Measurements from ENCODE around the gene ATRAID. TPM values are rescaled to one million over a fixed set of nuclear protein-coding genes. Genes with fewer than 3 reads are reported as not detected.
A peak's percentile ranks its signal among the peaks of the same experiment; 100 is the strongest.
"Not testable (repeated sequence)": the region's sequence is repeated elsewhere in the genome, so short reads cannot be mapped to it uniquely, and the experiment has no call there.

Gene ATRAID
- total RNA-seq (2014; rRNA removed; shearing (Covaris generic)) = 294 and 342 TPM in 2 replicates

DNA sequence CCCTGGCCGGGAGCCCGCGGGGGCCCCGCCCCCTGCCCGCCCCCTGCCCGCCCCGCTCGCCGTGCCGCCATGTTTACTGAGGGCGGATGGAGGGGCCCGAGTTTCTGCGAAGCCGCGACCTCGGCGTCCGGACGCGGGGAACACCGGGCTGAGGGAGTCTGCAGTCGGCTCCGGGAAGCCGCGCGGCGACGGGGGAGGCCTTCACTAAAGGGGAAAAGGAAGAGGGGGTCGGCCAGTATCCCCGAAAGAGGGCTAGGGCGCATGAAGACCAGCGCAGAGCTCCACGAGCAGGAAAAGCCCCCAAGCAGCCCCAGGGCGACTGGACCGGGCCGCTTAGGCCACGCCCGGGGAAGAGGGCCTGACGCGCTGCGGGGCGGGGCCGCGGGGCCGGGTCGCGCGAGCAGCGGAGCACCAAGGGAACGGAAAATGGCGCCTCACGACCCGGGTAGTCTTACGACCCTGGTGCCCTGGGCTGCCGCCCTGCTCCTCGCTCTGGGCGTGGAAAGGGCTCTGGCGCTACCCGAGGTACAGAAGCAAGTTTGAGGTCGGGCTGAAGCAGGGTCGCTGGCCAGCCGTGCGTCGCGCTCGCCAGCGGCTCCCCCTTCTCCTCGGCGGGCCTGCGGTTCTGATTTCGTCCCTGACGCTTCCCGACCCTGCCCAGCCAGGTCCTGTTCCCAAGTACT lies at the start of gene ATRAID, which contains the start of gene SLC5A6:
TSS of gene ATRAID (plus strand) at position 99 of the 683 bp plus-strand sequence. CDS start at position 427, 328 bp downstream.
TSS of gene SLC5A6 (minus strand) at position 326 of the 683 bp plus-strand sequence. CDS start 4,618 bp downstream, outside the sequence.
- peak; percentile 87 for DNase-seq (ENCODE audit: low read depth)

- DNase-seq (ENCODE audit: low read depth) = peak; percentile 37
Measured at GRCh38 chr2:27162151-27163121, 49.4 kb upstream of the ATRAID start.

- no peak for DNase-seq (ENCODE audit: low read depth)
Measured at GRCh38 chr2:27164960-27165763, 46.7 kb upstream of the ATRAID start.

GRCh38 chr2:27170581-27171337 lies 41.1 kb upstream of the ATRAID start:
- DNase-seq (ENCODE audit: low read depth) = no peak

DNA sequence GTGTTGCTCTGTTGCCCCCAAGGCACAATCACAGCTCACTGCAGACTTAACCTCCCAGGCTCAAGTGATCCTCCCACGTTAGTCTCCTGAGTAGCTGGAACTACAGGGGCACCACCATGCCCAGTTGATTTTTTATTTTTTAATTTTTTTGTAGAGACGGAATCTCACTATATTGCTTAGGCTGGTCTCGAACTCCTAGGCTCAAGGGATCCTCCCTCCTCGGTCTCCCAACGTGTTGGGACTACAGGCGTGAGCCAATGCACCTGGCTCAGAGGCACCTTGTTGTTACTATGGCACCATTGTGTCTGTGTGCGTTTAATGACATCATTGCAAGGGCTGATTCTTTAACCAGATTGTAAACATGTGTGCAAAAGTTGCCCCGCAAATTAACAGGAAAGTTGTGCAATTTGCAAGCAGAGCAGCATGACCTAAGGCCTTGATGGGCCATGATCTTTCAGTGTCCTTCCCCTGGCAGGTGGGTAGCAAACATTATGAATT lies 40.4 kb upstream of the ATRAID start:
- DNase-seq (ENCODE audit: low read depth) = no peak

DNA sequence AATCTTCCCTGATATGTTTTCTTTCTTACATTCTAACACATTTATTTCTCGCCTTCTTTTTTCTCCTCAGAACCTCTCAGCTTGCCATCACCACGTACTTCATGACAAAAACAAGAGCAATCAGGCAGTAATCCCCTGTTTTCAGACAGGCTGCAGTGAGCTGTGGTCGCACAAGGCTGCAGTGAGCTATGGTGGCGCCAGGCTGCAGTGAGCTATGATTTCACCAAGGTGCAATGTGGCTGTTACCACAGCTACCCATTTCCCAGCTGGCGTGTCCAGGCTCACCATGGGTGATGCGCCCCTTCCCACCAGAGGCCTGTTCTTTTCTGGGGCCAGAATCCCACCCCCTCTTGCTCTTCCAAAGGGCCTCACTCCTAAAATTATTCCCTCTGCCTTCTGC lies 37.2 kb upstream of the ATRAID start:
- DNase-seq (ENCODE audit: low read depth) = no peak

GRCh38 chr2:27175330-27175729 lies 36.5 kb upstream of the ATRAID start:
- DNase-seq (ENCODE audit: low read depth) = no peak

DNA sequence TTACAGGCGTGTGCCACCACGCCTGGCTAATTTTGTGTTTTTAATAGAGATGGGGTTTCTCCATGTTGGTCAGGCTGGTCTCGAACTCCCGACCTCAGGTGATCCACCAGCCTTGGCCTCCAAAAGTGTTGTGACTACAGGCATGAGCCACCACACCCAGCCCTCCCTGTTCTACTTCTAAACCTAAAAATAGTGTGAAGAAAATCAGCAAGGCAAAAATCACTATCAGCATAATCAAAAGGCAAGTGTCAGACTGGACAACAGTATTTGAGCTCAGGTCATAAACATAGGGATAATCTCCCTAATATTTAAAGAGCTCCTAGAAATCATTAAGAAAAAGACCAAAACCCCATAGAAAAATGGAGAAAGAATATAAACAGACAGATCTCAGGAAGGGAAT lies 36.1 kb upstream of the ATRAID start:
- not testable (repeated sequence) for DNase-seq (ENCODE audit: low read depth)

- DNase-seq (ENCODE audit: low read depth) = no peak
Measured at GRCh38 chr2:27177441-27178351, 34.1 kb upstream of the ATRAID start.

- no peak for DNase-seq (ENCODE audit: low read depth)
Measured at GRCh38 chr2:27178469-27178868, 33.4 kb upstream of the ATRAID start.

GRCh38 chr2:27179344-27180000 lies 32.4 kb upstream of the ATRAID start:
- no peak for DNase-seq (ENCODE audit: low read depth)

- no peak for DNase-seq (ENCODE audit: low read depth)
Measured at GRCh38 chr2:27182346-27182745, 29.5 kb upstream of the ATRAID start.

DNA sequence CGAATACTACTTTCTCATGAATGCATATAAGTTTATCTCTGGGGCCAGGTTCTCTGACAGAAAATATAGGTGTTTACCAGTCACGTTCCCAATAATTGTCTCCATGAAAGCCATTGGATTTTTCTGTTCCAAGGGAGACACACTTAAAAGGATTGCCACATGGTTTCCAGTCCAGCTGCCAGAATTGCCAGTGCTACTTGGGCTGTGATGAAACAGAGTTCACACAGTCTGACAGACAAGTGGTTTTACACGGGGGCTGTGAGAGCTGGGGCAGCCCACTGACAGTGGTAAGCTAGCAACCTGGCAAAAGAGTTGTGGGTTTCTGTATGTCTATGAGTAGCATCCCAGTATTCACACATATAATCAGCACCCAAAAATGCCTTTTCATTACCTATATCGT lies 27.7 kb upstream of the ATRAID start:
- no peak for DNase-seq (ENCODE audit: low read depth)

GRCh38 chr2:27185331-27186026 lies 26.4 kb upstream of the ATRAID start:
- DNase-seq (ENCODE audit: low read depth) = no peak

DNA sequence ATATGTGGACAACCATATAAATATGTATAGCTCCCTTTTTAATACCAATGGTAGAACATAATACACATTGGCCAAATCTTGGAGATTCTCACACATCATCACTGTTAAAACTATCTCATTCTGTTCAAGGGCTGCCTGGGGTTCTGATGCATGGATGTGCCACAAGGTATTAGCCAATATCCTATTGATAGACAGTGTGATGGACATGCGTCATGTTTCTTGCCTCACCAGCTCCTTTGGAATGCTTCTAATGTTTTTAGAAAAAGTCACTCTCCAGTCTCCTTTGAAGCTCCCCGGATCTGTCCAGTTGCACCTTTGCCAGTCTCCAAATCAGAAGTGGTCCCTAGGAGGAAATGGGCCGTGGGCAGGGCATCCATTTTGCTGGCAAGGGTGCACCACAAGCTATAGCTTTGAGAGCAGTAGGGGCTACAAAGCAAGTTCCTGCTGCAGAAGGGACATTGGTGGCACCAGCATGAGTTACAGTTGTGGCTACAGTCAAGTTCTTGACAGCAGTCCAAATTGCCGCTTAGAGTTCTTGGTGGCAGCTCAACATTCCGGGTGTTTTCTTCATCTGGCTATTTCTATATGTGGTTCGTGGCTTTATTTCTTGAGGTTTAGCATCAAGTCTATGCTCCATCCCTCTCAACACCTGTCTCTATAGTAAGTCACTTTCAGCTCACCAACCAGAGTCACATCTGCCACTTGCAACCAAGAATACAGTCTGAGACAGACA lies 25.1 kb upstream of the ATRAID start:
- no peak for DNase-seq (ENCODE audit: low read depth)

DNA sequence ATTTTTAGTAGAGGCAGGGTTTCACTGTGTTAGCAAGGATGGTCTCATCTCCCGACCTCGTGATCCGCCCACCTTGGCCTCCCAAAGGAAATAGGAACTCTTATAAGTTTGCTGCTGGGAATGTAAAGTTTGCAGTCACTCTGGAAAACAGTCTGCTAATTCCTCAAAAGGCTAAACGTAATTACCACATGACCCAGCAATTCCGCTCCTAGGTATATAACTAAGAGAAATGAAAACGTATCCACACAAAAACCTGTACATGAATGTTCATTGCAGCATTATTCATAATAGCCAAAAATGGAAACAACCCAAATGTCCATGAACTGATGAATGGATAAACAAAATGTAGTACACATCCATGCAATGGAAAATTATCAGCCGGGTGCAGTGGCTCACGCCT lies 21.9 kb upstream of the ATRAID start:
- DNase-seq (ENCODE audit: low read depth) = no peak

DNA sequence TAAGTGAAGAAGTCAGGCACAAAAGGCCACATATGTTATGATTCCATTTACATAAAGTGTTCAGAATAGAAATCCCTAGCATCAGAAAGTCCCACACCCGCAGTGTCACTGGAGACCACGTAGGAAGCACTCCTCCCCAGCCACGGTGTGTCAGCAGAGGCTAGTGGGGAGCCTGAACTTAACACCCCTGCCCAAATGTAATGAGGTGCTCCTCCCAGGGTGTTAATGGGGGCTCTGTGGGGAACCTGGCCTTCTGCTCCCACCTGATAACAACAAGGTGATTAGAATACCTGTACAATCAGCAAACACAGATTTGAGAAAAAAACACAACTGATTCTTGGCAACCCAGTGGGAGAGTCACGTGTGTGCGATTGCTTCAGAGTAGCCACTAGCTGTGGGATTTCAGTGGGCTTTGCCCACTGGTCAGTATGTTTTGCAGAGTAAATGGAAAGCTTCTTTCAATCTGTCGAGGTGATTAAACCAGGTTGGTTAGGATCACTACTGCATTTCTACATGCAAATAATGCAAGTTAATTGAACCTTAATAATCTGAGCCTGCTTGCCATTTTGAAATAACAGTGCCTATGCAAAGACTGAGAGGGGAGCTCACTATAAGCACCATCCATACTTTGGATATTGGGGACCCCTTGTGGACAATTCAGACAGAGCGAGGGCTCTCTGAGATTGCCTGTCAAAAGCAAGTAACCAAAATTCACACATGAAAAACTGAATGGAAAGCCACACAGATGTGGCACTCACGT lies 20.6 kb upstream of the ATRAID start:
- DNase-seq (ENCODE audit: low read depth) = peak; percentile 57

All from RPMI7951 (cell line).